Thyroid gland (tissue), 4 donors: ENCODE measurements around the gene HEATR5A. TPM values are rescaled to one million over a fixed set of nuclear protein-coding genes. Genes with fewer than 3 reads are reported as not detected.

ENCODE experiments used
- DNase-seq, 2 donors: peaks; one replicate each; pipeline ENCODE4 v3.0.0-alpha.2; 2019
- H3K27ac ChIP-seq, 3 donors: fragments of 200-600 bp; sonication (generic); 1 replicate in 2 of 3; 2 replicates in 1 of 3; pipeline ENCODE4 v1.5.1; 2016 to 2019; ENCODE audit warnings: mild to moderate bottlenecking in 1 of 3, moderate library complexity in 1 of 3
- H3K27me3 ChIP-seq: fragments of 200-600 bp; sonication (generic); one replicate; pipeline ENCODE4 v1.5.1; 2019
- H3K36me3 ChIP-seq, 2 donors: fragments of 200-600 bp; sonication (generic); one replicate each; pipeline ENCODE4 v1.5.1; 2016 to 2019
- H3K4me1 ChIP-seq, 2 donors: fragments of 200-600 bp; sonication (generic); one replicate each; pipeline ENCODE4 v1.5.1; 2017 to 2019
- H3K4me3 ChIP-seq, 3 donors: fragments of 200-600 bp; sonication (generic); replicated peaks in 1 of 3; 1 replicate in 2 of 3; 2 replicates in 1 of 3; pipeline ENCODE4 v1.5.1; 2016; ENCODE audit warnings: mild to moderate bottlenecking in 1 of 3
- H3K9me3 ChIP-seq: fragments of 200-600 bp; sonication (generic); one replicate; pipeline ENCODE4 v1.5.1; 2017
- POLR2A ChIP-seq, 2 donors: fragments of 450-650 bp; IDR thresholded peaks; one replicate each; pipeline ENCODE4 v1.6.1; 2017; ENCODE audit warnings: antibody characterized with exemption in 2 of 2, mild to moderate bottlenecking in 2 of 2, moderate library complexity in 1 of 2
- WGBS, 2 donors: methylation state at CpG; one replicate each; pipeline ENCODE4 v1.1.5; 2017; 5-methylcytosine and 5-hydroxymethylcytosine counted together
- intact Hi-C: fragments of 100-400 bp; cut with DNase I; formaldehyde crosslinking; loops from one replicate; pipeline ENCODE4 v1.15.1; 2023
- total RNA-seq, 4 donors: library from RNA; depleted of rRNA; stranded (reverse); fragments of >200 nt; gene quantifications; one replicate each; pipeline ENCODE4 v1.2.3, GENCODE V29; 2016
- TF ChIP-seq, protein P1 (sequence below), 6 experiments: fragments of 200-600 bp in 3 of 6; fragments of 450-650 bp in 3 of 6; sonication (generic) in 3 of 6; IDR thresholded peaks; one replicate each; pipeline ENCODE4 v1.5.1; 2016 to 2019; ENCODE audit warnings: antibody characterized with exemption in 6 of 6, mild to moderate bottlenecking in 2 of 6, inconsistent platforms in 1 of 6, moderate library complexity in 1 of 6

Gene HEATR5A
- total RNA-seq, 4 donors from 2014 or later = 31.0 to 46.3 (median 40.5) TPM

DNA sequence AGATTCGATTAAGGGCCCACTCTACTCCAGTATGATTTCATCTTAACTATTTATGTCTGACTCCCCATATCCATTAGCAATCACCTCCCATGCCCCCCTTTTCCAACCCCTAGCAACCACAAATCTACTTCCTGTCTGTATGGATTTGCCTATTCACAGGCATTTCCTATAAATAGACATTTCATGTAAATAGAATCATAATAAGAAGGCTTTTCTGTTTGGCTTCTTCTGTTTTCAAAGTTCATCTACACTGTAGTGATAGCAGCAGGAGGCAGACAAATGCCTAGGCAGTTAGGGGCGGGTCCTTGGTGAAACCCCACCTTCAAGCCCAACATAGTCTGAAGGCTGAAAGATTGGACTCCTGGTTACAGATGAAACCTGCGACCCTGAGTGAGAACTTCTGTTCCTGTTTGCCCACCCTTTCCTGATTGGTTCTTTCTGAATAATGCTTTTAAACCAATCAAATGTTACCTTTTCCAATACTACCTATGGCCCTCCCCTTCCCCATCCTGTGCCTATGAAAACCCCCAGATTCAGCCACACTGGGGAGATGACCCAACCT lies 150.6 kb downstream of the HEATR5A start:
- no peaks in the 10 kb centered on the region for H3K27me3 ChIP-seq
- no peaks in the 10 kb centered on the region for H3K9me3 ChIP-seq
- peaks cover 3 to 16% of the 10 kb centered on the region in 2 donors for H3K4me1 ChIP-seq
- intact Hi-C loops = no loop called here
- WGBS, 2 donors = 89 to 92% methylated on average over 3 of the region's 3 CpGs
- H3K27ac ChIP-seq = no peak overlapping the region
- no peaks in the 10 kb centered on the region for H3K36me3 ChIP-seq
- H3K4me3 ChIP-seq = no peak overlapping the region
- no peak for DNase-seq
- TF ChIP-seq POLR2A (IDR thresholded peaks at IDR 0.05) = no peak
- TF ChIP-seq, protein P1, sequence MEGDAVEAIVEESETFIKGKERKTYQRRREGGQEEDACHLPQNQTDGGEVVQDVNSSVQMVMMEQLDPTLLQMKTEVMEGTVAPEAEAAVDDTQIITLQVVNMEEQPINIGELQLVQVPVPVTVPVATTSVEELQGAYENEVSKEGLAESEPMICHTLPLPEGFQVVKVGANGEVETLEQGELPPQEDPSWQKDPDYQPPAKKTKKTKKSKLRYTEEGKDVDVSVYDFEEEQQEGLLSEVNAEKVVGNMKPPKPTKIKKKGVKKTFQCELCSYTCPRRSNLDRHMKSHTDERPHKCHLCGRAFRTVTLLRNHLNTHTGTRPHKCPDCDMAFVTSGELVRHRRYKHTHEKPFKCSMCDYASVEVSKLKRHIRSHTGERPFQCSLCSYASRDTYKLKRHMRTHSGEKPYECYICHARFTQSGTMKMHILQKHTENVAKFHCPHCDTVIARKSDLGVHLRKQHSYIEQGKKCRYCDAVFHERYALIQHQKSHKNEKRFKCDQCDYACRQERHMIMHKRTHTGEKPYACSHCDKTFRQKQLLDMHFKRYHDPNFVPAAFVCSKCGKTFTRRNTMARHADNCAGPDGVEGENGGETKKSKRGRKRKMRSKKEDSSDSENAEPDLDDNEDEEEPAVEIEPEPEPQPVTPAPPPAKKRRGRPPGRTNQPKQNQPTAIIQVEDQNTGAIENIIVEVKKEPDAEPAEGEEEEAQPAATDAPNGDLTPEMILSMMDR (IDR thresholded peaks at IDR 0.05) = no peak

DNA sequence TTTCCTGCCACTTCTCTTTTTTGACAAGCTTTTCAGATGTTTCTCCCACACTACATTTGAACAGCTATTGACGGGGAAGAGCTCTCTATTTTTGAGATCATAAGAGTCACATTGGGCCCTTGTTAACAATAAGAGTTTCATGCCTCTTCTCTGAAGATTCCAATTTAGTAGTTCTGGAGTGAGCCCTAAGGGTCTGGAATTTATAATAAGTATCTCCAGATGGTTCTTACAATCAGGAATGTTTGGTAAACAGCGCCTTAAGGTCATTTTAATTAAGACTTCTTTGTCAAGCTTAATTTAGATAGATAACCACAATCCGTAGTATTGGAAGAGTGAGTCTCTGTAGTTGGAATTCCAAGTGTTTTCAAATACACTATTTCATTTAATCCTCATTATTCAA lies 152.1 kb downstream of the HEATR5A start:
- H3K4me1 ChIP-seq = peaks cover 15 to 28% of the 10 kb centered on the region in 2 donors
- TF ChIP-seq POLR2A (IDR thresholded peaks at IDR 0.05) = no peak
- TF ChIP-seq, protein P1 (IDR thresholded peaks at IDR 0.05) = no peak
- H3K4me3 ChIP-seq = no peak overlapping the region
- H3K27me3 ChIP-seq = no peaks in the 10 kb centered on the region
- WGBS, 2 donors = 84 to 86% methylated on average over 3 of the region's 3 CpGs
- H3K27ac ChIP-seq = no peak overlapping the region
- intact Hi-C loops = no loop called here
- no peaks in the 10 kb centered on the region for H3K36me3 ChIP-seq
- DNase-seq = no peak
- H3K9me3 ChIP-seq = no peaks in the 10 kb centered on the region

DNA sequence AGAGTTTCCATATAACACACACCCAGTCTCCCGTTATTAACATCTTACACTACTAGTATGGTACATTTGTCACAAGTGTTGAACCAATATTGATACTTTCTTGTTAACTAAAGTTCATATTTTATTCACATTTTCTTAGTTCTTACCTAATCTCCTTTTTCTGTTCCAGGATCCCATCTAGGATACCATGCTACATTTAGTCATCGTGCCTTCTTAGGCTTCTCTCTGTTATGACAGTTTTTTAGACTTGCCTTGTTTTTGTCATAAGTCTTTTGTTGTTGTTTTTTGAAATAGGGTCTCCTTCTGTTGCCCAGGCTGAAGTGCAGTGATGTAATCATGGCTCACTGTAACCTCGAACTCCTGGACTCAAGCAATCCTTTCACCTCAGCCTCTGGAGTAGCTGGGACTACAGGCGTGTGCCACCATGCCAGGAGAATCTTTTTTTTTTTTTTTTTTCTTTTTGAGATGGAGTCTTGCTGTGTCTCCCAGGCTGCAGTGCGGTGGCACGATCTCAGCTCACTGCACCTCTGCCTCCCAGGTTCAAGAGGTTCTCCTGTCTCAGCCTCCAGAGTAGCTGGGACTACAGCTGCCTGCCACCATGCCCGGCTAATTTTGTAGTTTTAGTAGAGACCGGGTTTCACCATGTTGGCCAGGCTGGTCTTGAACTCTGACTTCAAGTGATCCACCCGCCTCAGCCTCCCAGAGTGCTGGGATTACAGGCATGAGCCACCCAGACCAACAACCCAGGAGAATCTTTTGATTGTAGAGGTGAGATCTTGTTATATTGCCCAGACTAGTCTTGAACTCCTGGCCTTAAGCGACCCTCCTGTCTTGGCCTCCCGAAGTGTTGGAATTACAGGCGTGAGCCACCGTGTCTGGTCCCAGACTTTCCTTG lies 153.7 kb downstream of the HEATR5A start:
- H3K4me1 ChIP-seq = peaks cover 29 to 41% of the 10 kb centered on the region in 2 donors
- H3K9me3 ChIP-seq = no peaks in the 10 kb centered on the region
- H3K27ac ChIP-seq = peak overlapping the region in 2 of 3 donors; percentile 59 to 91
- intact Hi-C loops = no loop called here
- DNase-seq = no peak
- H3K36me3 ChIP-seq = no peaks in the 10 kb centered on the region
- H3K27me3 ChIP-seq = no peaks in the 10 kb centered on the region
- no peak for TF ChIP-seq POLR2A (IDR thresholded peaks at IDR 0.05)
- TF ChIP-seq, protein P1 (IDR thresholded peaks at IDR 0.05) = no peak
- WGBS, 2 donors = 94 to 97% methylated on average over 13 of the region's 13 CpGs
- H3K4me3 ChIP-seq = no peak overlapping the region

DNA sequence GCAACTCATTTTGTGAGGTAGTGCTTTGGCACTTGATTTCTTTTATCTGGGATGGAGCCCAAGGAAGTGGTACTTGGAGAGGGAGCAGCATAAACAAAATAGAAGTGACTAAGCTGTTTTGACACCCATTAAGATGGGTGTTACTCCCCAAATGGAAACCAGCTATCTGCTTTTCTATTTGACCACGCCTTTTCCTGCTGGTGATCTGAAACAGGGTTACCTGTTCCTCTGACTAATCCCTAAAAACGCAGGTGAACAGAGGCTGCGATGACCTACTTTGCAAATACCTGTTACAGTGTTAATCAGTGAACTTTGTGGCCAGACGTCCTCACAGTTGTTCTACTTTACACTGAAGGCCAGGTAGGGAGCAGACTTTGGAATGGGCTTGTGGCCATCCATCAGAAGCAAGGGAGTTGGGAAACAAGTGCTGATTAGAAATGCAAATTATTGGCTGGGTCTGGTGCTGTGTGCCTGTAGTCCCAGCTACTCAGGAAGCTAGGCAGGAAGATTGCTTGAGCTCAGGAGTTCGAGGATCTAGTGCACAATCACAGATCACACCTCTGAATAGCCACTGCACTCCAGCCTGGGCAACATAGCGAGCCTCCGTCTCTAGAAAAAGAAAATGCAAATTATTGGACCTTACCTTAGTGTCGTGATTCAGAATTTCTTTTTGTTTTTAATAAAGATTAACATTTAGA lies 154.5 kb downstream of the HEATR5A start:
- DNase-seq = peak in 1 of 2 donors; percentile 18
- no peaks in the 10 kb centered on the region for H3K27me3 ChIP-seq
- no peak overlapping the region for H3K4me3 ChIP-seq
- TF ChIP-seq, protein P1 (IDR thresholded peaks at IDR 0.05) = no peak
- no peak for TF ChIP-seq POLR2A (IDR thresholded peaks at IDR 0.05)
- H3K9me3 ChIP-seq = no peaks in the 10 kb centered on the region
- H3K36me3 ChIP-seq = no peaks in the 10 kb centered on the region
- WGBS, 2 donors = 76 to 79% methylated on average over 8 of the region's 8 CpGs
- peaks cover 37 to 49% of the 10 kb centered on the region in 2 donors for H3K4me1 ChIP-seq
- H3K27ac ChIP-seq = peak overlapping the region; percentile 59 to 96 (median 91)
- intact Hi-C loops = no loop called here
